HepG2 (cell line): ENCODE data around the gene SNCA.

Experiments
- EZH2 ChIP-seq: conservative IDR thresholded peaks from 2 replicates; pipeline ENCODE4 v1.6.1; 2012; ENCODE audit warnings: mild to moderate bottlenecking, low read depth, low read length, moderate library complexity
- HNRNPUL1 ChIP-seq: fragments of 200-400 bp; formaldehyde crosslinking; IDR thresholded peaks from 2 replicates; pipeline ENCODE4 v1.6.1; 2017; ENCODE audit warnings: low read depth, mild to moderate bottlenecking, low read length, moderate library complexity
- KMT2B ChIP-seq: IDR thresholded peaks from 2 replicates; pipeline ENCODE4 v1.6.1; 2016; ENCODE audit warnings: missing genetic modification reagents, missing compliant biosample characterization
- MAFG ChIP-seq: sonication (generic); formaldehyde crosslinking; IDR thresholded peaks from 2 replicates; pipeline ENCODE4 v1.5.1; 2020; ENCODE audit warnings: mild to moderate bottlenecking, missing genetic modification reagents
- POLR2AphosphoS5 ChIP-seq: IDR thresholded peaks from 2 replicates; pipeline ENCODE4 v1.6.1; 2012; ENCODE audit warnings: low read depth, low read length
- YY1 ChIP-seq: IDR thresholded peaks from 2 replicates; pipeline ENCODE4 v1.6.1; 2011; ENCODE audit warnings: low read length, low read depth, moderate library complexity, mild to moderate bottlenecking; ENCODE audit not compliant: insufficient read depth, insufficient replicate concordance
- TF ChIP-seq, protein P1 (sequence below): IDR thresholded peaks from 2 replicates; pipeline ENCODE4 v1.6.1; 2016; ENCODE audit warnings: mild to moderate bottlenecking, missing biosample characterization, missing genetic modification reagents
- TF ChIP-seq, protein P2 (sequence below): sonication (generic); formaldehyde crosslinking; IDR thresholded peaks from 2 replicates; pipeline ENCODE4 v1.4.0; 2020; ENCODE audit warnings: low read depth, missing genetic modification reagents
- TF ChIP-seq, protein P3 (sequence below), 2 experiments: fragments of 450-650 bp in 1 of 2; sonication (generic) in 1 of 2; formaldehyde crosslinking in 1 of 2; IDR thresholded peaks; 2 replicates each; pipeline versions ENCODE4 v1.6.1 to v1.8.0; 2016 to 2022; ENCODE audit warnings: antibody characterized with exemption in 1 of 2, mild to moderate bottlenecking in 1 of 2, missing genetic modification reagents in 1 of 2

DNA sequence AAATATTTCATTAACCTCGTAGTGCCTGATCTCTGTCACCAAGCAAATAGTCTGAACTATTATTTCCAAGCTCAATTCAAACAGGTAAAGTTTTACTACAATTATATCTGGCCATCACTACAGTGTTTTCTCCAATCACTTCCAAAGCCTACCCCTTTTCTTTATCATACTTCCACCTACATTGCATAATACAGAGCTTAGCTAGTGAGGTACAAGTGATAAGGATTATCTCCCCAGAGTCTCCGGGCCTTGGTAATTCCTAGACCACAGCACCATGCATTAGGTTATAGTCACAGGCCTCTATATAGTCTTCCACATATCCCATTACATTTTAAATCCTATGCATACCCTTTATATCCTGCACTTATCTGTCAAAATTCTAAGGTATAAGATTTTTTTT, 154.2 kb downstream of the SNCA start:
- TF ChIP-seq EZH2 (no peak), POLR2AphosphoS5 (no peak), KMT2B (CRISPR knock-in tag) (no peak), HNRNPUL1 (no peak), MAFG (CRISPR knock-in tag) (no peak), YY1 (no peak)
- TF ChIP-seq, protein P1, sequence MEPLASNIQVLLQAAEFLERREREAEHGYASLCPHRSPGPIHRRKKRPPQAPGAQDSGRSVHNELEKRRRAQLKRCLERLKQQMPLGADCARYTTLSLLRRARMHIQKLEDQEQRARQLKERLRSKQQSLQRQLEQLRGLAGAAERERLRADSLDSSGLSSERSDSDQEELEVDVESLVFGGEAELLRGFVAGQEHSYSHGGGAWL (CRISPR knock-in tag), result no peak
- TF ChIP-seq, protein P2, sequence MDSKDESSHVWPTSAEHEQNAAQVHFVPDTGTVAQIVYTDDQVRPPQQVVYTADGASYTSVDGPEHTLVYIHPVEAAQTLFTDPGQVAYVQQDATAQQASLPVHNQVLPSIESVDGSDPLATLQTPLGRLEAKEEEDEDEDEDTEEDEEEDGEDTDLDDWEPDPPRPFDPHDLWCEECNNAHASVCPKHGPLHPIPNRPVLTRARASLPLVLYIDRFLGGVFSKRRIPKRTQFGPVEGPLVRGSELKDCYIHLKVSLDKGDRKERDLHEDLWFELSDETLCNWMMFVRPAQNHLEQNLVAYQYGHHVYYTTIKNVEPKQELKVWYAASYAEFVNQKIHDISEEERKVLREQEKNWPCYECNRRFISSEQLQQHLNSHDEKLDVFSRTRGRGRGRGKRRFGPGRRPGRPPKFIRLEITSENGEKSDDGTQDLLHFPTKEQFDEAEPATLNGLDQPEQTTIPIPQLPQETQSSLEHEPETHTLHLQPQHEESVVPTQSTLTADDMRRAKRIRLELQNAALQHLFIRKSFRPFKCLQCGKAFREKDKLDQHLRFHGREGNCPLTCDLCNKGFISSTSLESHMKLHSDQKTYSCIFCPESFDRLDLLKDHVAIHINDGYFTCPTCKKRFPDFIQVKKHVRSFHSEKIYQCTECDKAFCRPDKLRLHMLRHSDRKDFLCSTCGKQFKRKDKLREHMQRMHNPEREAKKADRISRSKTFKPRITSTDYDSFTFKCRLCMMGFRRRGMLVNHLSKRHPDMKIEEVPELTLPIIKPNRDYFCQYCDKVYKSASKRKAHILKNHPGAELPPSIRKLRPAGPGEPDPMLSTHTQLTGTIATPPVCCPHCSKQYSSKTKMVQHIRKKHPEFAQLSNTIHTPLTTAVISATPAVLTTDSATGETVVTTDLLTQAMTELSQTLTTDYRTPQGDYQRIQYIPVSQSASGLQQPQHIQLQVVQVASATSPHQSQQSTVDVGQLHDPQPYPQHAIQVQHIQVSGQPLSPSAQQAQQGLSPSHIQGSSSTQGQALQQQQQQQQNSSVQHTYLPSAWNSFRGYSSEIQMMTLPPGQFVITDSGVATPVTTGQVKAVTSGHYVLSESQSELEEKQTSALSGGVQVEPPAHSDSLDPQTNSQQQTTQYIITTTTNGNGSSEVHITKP (CRISPR knock-in tag), result no peak
- TF ChIP-seq, protein P3, sequence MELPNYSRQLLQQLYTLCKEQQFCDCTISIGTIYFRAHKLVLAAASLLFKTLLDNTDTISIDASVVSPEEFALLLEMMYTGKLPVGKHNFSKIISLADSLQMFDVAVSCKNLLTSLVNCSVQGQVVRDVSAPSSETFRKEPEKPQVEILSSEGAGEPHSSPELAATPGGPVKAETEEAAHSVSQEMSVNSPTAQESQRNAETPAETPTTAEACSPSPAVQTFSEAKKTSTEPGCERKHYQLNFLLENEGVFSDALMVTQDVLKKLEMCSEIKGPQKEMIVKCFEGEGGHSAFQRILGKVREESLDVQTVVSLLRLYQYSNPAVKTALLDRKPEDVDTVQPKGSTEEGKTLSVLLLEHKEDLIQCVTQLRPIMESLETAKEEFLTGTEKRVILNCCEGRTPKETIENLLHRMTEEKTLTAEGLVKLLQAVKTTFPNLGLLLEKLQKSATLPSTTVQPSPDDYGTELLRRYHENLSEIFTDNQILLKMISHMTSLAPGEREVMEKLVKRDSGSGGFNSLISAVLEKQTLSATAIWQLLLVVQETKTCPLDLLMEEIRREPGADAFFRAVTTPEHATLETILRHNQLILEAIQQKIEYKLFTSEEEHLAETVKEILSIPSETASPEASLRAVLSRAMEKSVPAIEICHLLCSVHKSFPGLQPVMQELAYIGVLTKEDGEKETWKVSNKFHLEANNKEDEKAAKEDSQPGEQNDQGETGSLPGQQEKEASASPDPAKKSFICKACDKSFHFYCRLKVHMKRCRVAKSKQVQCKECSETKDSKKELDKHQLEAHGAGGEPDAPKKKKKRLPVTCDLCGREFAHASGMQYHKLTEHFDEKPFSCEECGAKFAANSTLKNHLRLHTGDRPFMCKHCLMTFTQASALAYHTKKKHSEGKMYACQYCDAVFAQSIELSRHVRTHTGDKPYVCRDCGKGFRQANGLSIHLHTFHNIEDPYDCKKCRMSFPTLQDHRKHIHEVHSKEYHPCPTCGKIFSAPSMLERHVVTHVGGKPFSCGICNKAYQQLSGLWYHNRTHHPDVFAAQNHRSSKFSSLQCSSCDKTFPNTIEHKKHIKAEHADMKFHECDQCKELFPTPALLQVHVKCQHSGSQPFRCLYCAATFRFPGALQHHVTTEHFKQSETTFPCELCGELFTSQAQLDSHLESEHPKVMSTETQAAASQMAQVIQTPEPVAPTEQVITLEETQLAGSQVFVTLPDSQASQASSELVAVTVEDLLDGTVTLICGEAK (IDR thresholded peaks at IDR 0.05), result no peak
- TF ChIP-seq, protein P3 (CRISPR knock-in tag; IDR thresholded peaks at IDR 0.05), result no peak
